ENCODE results near the gene NAIP. TPM values are rescaled to one million over a fixed set of nuclear protein-coding genes. Genes with fewer than 3 reads are reported as not detected.
"Not testable (repeated sequence)": the region's sequence is repeated elsewhere in the genome, so short reads cannot be mapped to it uniquely, and the experiment has no call there.

NAIP gene
- polyA plus RNA-seq, 10 donors, result 9.0 to 26.7 (median 12.7) TPM

- DNase-seq, result not testable (repeated sequence)
Measured at GRCh38 chr5:70931709-70932368, 93.3 kb downstream of the NAIP start.

DNA sequence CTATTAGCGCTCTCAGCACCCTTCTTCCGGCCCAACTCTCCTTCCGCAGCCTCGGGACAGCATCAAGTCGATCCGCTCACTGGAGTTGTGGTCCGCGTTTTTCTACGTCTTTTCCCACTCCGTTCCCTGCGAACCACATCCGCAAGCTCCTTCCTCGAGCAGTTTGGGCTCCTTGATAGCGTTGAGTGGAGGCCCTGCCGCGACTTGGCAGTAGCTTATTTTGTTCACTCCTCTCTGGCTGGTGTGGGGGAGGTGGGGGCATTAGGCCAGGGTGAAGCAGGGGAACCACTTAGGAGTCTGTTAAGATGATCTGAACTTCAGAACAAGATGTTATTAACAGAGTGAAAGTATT lies 100.0 kb downstream of the NAIP start:
- DNase-seq, result not testable (repeated sequence)

Other genes with a start within 250 kb of the NAIP start
- 10 to 100 TPM in 1 of 10 donors, 1 to 10 TPM in 8, under 1 TPM in 1; 0.79 to 13.3 (median 2.9) TPM for gene SERF1A, start 124.7 kb downstream of the NAIP start, polyA plus RNA-seq (ENCODE audit: insufficient read length in 10 of 10)
- gene SMN1, start 100.3 kb downstream of the NAIP start, polyA plus RNA-seq (ENCODE audit: insufficient read length in 10 of 10), result 10 to 100 TPM; 28.9 to 45.2 (median 38.4) TPM
- 10 to 100 TPM; 10.4 to 42.7 (median 18.7) TPM for gene GTF2H2, start 42.3 kb upstream of the NAIP start, polyA plus RNA-seq (ENCODE audit: insufficient read length in 10 of 10)

All from muscle of back (tissue), 11 donors.